GM12873 (cell line): ENCODE measurements around the gene BCAM.

Experiments
- TF ChIP-seq, protein P1 (sequence below): IDR thresholded peaks from 2 replicates; pipeline ENCODE4 v1.5.1; 2012; ENCODE audit warnings: low read depth, mild to moderate bottlenecking, moderate library complexity, low read length, control low read depth; ENCODE audit not compliant: insufficient read depth; ENCODE audit errors: missing control alignments

Gene BCAM

GRCh38 chr19:44841231-44841630 lies 32.3 kb downstream of the BCAM start:
- TF ChIP-seq, protein P1, sequence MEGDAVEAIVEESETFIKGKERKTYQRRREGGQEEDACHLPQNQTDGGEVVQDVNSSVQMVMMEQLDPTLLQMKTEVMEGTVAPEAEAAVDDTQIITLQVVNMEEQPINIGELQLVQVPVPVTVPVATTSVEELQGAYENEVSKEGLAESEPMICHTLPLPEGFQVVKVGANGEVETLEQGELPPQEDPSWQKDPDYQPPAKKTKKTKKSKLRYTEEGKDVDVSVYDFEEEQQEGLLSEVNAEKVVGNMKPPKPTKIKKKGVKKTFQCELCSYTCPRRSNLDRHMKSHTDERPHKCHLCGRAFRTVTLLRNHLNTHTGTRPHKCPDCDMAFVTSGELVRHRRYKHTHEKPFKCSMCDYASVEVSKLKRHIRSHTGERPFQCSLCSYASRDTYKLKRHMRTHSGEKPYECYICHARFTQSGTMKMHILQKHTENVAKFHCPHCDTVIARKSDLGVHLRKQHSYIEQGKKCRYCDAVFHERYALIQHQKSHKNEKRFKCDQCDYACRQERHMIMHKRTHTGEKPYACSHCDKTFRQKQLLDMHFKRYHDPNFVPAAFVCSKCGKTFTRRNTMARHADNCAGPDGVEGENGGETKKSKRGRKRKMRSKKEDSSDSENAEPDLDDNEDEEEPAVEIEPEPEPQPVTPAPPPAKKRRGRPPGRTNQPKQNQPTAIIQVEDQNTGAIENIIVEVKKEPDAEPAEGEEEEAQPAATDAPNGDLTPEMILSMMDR = no peak

DNA sequence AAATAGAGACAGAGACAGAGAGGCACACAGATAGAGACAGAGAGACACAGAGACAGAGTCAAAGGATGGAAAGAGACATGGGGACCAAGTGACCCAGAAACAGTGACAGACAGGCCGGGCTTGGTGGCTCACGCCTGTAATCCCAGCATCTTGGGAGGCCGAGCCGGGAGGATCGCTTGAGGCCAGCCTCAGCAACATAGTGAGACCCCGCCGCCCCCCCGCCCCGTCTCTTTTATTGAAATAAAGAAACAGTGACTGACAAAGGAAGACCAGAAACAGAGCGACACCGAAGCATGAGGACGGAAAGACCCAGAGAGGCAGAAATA lies 36.3 kb downstream of the BCAM start:
- TF ChIP-seq, protein P1 = no peak

DNA sequence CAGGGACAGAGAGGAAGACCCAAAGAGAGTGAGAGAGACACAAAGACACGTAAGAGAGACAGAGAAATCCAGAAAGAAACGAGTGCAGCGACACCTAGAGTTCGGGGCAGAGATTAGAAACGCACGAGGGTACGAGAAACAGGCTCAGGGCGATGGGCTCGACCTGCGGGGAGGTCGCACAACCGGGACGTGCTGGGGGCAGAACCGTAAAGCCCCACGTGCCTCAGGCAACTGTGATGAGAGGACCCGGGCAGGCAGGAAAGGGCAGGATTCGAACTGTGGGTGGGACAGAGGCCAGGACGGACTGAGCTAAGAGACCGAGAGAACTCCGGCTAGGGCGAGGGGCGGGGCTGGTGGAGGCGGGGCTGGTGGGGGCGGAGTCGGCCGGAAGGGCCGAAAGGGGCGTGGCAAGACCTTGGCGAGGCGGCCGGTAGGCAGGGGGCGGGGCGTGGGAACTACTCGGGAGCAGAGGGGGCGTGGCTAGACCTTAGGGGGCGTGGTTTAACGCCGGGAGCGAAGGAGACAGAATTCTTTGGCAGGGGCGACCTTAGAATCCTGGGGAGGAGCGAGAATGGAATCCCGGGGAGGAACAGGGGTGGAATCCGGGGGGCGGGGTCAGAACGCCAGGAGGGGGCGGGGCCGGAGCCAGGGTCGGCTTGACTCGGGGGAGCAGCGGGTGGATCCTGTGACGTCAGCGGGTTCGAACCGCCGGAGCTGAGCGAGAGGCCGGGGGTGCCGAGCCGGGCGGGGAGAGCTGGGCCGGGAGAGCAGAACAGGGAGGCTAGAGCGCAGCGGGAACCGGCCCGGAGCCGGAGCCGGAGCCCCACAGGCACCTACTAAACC lies 36.9 kb downstream of the BCAM start, which contains the start of gene NECTIN2:
TSS of gene NECTIN2 (plus strand) at position 686 of the 843 bp plus-strand sequence. CDS start 229 bp downstream, outside the sequence.
- TF ChIP-seq, protein P1 = peak; percentile 80

DNA sequence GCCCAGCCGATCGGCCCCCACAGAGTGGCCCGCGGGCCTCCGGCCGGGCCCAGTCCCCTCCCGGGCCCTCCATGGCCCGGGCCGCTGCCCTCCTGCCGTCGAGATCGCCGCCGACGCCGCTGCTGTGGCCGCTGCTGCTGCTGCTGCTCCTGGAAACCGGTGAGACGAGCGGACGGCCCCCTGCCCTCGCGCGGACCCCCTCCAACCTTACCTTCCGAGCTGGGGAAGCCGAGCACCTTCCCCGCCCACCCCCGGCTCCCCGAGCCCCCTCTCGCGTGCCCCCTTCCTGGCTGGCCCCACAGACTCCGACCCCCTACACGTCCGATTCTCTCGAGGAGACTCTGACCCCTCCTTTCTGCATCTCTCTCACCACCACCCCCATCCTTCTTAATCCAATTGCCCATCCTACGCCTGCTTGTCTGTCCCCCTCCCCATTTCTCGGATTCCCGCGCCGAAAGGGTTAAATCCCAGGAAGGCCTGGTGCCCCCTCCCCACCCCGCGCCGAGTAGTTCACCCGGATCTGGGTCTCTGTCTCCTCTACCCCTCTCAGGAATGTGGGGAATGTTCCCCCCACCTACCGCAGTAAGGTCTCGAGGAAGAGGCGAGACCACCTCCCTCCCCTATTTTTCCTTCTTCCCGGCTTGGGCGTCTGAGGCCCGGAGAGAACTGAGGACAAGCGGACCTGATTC lies 37.7 kb downstream of the BCAM start:
- TF ChIP-seq, protein P1 = no peak

DNA sequence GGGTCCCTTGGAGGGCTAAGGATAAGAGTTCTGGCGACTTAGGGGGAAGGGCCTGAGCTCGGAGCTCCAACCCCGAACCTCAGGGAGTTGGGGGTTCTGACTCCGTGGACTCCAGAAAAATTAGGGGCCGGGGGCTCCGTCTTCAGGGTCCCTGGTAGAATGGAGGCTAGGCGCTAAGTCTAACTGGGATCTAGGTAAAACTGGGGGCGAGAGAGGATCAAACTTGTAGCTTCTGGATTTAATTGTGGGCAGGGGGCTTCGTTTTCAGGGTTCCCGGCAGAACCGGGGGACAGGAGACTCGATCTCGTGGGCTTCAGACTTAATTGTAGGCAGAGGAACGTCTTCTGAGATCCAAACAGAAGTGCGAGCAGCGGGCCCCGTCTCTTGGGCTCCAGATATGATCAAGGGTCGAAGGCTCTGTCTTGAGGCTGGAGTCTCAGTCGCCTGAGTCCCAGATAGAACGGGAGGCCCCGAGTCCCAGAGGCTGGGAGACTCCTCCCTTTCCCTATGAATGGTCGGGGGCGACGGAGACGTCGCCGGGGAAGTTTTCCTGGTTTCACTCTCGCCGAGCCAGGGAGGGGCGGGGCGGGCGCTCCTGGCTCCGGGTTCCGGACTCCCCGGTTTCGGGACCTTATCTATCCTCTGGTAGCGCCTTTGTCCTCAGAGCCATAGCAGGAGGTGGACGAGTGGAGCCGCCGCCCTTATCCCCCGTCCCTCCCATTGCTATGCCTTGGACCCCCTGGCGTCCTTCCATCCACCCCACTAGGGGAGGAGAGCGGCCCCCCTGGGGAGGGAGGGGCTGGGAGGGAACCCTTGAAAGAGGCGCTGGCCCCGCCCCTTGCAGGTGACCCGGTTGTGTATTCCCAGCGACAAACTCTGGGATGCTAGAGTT lies 38.5 kb downstream of the BCAM start:
- TF ChIP-seq, protein P1 = no peak

- TF ChIP-seq, protein P1 = no peak
Measured at GRCh38 chr19:44848036-44848811, 39.3 kb downstream of the BCAM start.
